GM19043 (cell line): Measurements from ENCODE around the gene BANP.
"Not testable (repeated sequence)": the region's sequence is repeated elsewhere in the genome, so short reads cannot be mapped to it uniquely, and the experiment has no call there.

ENCODE experiments used
- ATAC-seq: cut with Tn5 transposase; IDR thresholded peaks from one replicate; pipeline ENCODE4 v1.9.1; 2021; ENCODE audit warnings: low read depth; ENCODE audit not compliant: unreplicated experiment

BANP gene

DNA sequence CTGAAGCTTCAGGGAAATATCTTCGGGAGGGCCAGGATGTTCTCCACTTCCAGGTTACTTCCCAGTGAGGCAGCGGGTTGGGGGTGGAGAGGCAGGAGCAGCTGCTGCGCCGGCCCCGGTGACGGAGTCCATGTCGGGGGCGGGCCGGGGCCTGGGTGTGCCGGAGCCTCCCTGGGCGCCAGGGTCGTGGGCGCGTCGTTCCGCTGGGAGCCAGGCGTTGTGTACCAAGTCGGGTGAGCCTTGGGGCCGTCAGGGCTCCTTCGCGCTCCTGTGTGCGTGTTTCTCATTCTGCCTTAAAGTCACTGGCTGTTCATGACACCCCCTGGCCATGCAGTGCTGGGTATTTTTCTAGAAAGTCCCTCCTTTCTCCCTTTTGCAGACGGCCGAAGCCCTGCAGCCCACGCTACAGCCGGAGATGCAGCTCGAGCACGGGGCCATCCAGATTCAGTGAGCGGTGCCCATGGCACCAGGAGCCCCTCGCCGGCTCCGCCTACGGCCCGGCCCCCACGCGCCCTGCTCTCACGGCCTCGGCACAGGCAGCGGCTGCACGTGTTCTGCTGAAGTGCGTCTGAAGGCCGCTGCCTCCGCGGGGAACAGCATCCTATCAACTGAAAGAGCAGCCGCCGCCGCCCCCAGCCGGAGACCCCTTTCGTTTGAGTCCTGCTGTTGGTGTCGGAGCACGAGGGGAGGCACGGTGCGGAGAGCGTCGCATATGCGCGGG, 125.1 kb downstream of the BANP start:
- ATAC-seq, result no peak

DNA sequence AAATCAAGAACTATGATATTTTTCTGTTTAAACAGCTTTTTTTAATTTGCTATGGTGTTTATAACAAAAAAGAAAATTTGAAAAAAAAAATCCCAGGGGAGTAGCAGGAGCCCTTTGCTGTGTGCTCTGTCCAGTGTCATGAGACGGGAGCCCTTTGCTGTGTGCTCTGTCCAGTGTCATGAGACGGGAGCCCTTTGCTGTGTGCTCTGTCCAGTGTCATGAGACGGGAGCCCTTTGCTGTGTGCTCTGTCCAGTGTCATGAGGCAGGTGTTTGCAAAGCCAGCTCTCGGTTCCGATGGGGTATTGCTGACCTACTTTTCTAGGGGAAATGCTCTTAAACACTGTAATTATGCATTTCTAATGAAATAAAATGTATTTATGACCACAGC, 125.7 kb downstream of the BANP start:
- ATAC-seq, result not testable (repeated sequence)

DNA sequence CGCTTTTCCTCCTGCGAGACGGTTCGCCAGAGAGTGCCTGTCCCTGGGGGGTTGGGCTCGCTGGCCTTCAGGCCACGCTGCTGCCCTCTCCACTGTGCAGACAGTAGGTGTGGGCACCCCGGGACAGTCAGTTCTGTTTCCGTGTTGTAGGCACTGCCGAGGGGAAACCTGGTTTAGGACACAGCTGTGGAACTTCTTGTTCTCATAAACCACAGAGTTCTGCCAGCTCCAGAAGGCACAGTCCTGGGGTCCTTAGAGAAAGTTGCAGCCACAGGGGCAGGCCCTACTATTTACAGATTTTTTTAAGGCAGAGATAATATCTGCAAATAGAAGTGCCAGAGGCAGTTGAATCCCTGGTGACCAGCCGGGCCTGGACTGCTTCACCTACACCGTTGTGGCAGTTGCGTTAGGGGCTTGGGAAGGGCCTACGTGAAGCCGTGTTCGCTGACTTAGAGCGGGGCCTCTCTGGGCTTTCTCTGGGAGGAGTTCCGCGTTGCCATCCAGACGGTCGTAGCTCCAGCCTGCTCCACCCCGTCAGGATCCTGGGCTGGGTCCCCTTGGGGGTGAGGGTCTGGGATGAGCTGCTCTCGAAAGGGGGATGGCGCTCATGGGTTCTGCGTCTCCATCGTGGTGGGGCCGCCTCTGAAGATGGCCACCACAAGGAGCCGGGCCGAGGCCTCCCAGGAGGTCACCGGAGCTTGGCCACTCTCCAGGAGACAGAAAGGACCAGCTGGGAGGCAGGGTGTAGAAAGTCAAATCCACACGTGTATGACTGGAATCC, 126.3 kb downstream of the BANP start:
- ATAC-seq, result no peak

- ATAC-seq, result no peak
Measured at GRCh38 chr16:88078111-88078775, 127.0 kb downstream of the BANP start.

DNA sequence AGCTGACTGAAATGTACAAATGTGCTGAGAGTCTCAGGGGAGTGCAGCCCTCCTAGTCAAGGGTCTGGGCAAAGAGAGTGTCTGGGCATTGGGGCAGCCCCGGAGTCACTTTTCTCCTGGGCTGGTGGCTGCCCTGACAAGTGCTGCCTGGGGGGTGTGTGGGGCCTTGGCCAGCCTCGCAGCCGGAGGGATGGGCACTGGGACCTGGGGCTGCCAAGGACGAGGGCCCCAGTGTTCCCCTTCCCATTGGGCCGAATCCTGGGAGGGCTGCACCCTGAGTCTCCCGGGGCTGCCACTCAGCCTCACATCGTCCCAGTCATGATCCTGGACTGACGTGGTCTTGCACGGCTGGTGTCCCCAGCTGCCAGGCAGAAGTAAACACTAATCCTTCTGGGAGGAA, 132.3 kb downstream of the BANP start:
- no peak for ATAC-seq

DNA sequence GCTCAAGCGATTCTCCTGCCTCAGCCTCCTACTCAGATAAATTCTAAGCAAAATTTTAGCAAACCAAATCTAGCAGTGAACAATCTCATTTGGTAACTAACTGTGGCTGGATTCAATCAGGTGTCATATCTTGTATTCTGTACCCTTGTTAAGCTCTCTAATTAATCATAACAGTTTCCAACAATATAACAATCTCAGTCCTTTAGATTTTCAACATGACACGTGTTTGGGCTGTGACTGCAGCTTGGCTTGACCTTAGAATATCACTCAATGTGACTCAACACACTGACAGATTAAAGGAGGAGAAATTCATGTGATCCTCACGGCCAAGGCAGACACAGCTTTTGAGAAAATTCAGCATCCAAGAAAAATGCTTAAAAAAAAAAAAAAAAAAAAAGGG, 133.6 kb downstream of the BANP start:
- no peak for ATAC-seq

- ATAC-seq, result no peak
Measured at GRCh38 chr16:88086571-88087516, 135.6 kb downstream of the BANP start.

GRCh38 chr16:88087517-88087877, 136.3 kb downstream of the BANP start:
- ATAC-seq, result no peak

DNA sequence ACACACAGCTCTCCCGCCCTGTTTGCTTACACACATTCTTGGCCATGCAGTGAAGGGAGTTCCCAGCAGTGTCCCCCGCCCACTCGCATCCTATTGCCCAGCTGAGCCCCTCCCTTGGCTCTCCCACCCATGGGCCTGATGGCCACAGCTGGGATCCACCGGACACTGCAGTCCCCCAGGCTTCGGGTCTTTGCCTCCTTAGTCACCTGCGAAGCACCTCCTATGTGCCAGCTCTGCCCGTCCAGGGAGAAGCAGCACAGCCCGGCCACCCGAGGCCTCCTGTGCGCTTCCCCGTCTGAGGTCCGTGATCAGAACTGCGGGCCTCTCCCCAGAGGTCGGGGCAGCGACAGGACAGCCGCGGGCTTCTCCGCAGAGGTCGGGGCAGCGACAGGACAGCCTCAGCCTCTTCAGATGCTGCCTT, 136.9 kb downstream of the BANP start:
- ATAC-seq, result no peak

DNA sequence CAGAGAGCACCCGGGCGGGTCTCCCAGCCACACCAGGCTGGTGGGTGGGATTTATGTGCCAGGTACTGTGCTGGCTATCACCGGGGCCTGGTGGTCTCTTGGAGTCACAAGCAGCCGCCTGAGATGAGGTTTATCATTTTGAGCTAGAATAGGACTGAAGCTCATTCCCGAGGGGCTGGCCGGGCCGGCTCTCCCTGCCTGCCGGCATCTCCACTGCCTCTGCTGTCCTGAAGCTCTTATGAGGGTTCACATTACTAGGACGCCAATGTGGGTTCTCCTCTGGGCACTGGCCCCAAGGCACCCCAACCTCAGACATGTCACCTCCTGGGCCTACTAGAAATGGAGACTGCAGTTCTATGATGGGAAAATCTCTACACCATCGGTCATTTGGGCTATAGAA, 137.4 kb downstream of the BANP start:
- not testable (repeated sequence) for ATAC-seq

GRCh38 chr16:88089071-88089470, 137.8 kb downstream of the BANP start:
- not testable (repeated sequence) for ATAC-seq

DNA sequence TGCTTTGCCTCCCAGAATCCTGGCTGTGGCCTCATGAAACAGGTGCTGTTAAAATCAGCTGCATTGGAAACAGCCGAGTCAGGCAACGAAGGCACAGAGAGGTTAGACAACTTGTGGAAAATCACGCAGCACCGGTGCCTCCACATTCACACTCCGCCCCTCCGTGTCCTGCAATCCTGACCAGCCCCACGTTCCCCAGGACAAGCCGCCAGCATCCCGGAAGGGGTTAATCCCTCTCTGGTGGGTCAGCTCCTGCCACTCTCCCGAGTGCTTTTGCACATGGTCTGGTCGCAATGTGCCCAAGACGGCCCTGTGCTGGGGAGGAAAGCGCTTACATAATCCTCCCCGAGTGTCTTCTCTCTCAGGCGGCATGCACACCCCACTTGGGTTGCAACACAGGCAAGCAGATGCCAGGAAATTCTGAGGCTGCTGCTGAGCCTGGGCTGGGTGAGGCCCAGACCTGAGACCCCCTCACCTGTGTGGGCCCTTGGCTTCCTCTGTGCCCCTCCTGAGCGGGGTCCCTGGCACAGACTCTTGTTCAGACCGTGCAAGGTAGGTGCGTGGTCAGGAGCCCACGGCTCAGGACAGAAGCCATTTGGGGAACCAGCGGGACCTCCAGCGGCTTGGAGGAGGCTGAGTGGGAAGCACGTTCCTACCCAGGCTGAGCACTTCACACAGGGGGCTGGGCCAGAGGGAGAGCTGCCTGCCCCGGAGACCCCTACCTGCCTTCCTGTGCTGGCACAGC, 138.6 kb downstream of the BANP start:
- ATAC-seq, result not testable (repeated sequence)

DNA sequence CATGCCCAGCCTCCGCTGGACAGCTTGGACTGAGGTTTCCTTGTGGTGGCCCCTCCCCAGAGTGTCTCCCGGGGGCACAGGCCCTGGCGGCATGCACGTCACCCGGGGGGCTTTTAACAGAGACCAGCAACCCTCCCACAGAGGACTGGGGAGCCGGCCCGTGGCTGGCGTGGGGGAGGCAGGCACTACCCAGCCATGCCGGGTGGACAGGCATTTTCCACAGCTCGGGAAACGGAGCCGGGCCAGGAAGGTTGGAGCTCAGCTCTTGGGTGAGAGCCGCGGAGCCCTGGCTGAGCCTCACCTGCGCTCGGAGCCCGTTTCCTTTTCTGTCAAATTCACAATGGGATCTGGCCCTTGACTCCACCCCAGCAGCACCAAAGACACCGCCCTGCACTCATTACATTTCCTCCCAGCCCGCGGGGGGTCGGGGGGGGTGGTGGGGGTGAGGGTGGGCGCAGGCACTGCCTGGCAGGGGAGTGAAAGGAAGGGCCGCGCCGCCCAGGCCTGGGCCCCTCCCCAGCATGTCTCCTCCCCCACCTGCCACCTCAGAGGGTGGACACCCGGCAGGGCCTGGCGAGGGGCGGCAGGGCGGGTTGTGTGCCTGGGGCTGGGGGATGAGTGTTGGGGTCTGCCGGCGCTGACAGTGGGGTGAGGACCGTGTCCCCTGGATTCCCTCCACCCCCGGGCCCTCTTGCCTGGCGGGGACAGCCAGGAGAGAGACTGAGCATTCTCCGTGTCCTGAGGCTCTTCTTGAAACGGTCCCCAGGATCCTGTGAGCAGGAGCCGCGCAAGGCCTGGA, 139.3 kb downstream of the BANP start:
- ATAC-seq, result not testable (repeated sequence)

DNA sequence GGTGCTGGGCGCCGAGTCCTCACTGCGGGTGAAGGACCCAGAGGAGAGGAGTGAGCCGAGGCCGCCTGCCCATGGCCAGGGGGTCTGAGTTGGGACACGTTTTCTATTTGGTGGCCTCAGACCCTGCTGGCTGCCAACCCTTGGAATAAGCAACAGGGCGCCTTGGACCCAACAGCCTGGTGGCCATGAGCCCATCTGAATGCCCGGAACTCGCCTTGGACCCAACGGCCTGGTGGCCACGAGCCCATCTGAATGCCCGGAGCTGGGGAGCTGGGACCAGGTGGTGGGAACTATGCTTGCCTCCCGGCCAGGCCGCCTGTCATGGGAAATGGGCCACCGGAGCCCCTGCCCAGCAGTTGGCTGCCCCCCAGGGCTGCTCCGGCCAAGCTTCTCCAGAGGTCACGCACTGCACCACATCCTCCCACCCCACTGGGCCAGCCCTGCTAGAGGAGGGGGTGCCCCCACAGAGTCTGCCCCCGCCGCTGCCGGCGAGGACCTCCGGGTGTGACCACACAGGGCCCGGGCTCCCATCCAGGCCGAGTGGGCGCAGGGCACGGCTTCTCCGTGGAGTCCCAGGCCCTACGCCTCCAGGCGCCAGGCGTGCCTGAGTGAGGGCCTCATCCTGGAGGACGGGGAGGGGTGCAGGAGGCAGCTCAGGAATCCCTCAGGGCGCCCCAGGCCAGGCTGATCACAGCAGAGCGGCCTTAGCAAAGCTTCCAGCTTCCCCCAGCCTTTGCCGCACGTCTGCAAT, 140.2 kb downstream of the BANP start:
- ATAC-seq, result not testable (repeated sequence)

DNA sequence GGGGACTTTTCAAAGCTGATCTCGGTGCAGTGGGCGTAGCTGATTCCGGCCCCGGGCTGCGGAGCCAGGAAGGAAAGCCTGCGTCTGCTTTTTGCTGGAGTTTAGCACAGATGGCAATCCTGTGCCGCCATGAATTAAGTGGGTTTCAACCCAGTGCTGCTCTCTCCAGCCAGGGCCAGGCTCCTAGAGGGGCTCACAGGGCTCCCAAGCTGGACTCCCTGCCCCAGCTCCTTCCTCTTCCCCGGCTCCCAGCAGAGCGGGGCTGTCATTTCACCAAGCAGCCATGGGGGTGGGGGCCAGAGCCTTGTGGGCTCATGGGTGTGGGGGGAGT, 140.7 kb downstream of the BANP start:
- ATAC-seq, result not testable (repeated sequence)

DNA sequence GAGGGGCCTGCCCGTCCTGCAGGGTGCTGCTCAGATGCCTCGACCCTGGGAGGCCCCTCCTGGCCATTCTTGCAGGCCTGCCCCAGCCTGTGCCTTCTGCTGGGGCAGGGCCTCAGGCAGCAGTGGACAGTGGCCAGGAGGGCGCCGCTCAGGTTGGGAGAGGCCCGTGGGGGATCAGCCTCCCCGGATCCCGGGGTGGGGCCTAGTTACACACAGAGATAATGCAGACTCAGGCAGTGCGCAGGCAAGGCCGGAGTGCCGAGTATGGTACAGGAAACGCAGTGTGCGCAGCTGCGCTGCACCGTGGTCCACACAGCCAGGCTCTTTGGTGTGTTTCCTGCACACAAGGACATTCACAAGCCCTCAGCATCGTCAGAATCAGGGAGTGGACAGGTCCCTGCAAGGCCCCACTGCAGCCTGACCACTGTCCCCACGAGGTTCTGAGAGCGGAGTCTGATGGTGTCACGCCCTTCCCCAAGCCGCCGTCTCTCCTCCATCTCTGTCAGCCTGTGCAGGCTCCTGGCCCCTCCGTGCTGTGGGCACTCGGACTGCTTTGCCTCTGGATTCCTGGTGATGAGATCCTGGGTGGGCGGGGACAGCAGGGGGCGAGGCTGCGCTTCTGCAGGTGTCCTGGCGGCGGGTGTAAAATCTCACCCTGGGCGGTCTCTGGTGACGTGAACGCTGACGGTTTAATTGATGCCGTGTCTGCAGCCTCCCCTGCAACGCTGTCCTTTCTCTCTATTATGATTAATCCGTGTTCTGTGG, 141.7 kb downstream of the BANP start:
- not testable (repeated sequence) for ATAC-seq

DNA sequence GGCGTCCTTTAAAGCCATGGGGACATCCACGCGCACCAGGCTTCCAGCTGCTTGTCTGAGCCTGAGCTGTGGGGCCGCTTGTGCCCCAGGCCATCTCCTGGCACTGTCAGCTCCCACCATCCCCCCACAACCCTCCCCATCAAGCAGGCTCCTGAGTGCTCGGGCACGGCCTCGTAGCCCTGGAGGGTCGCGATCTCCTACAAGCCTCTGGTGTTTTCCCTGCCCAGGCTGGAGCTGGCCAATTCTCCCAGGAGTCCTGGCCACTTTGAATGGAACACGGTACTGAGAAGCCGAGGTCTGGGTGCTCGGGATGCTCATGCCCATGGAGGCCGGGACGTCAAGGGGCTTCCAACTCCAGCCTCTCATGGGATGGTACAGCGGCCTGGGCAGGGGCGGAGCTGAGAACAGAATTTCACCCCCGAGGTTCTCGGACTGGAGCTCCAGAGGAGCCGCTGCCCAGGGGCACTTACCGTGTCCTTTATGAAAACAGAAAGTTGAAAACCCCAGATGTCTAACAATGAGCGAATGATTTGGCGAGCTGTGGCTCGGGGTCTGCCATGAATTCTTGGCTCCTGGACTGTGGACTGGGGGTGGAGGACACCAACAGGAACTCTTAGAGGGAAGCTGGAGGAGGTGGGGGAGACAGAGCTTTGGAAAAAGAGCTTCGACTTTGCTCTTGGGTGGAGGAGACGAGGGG, 142.5 kb downstream of the BANP start:
- not testable (repeated sequence) for ATAC-seq
